LHCN-M2 (cell line): ENCODE results near the gene PTGFRN. TPM values are rescaled to one million over a fixed set of nuclear protein-coding genes. Genes with fewer than 3 reads are reported as not detected.
"Not testable (repeated sequence)": the region's sequence is repeated elsewhere in the genome, so short reads cannot be mapped to it uniquely, and the experiment has no call there.

ENCODE experiments used
- DNase-seq: peaks from one replicate; pipeline ENCODE4 v3.0.0-alpha.2; 2012; ENCODE audit warnings: low read depth
- total RNA-seq: library from RNA; depleted of rRNA; stranded (reverse); fragments of >200 nt; gene quantifications from 2 replicates; pipeline ENCODE4 v1.2.3, GENCODE V29; 2014

The PTGFRN gene
- total RNA-seq, 1 experiment from 2014 or later: 61.7 TPM

DNA sequence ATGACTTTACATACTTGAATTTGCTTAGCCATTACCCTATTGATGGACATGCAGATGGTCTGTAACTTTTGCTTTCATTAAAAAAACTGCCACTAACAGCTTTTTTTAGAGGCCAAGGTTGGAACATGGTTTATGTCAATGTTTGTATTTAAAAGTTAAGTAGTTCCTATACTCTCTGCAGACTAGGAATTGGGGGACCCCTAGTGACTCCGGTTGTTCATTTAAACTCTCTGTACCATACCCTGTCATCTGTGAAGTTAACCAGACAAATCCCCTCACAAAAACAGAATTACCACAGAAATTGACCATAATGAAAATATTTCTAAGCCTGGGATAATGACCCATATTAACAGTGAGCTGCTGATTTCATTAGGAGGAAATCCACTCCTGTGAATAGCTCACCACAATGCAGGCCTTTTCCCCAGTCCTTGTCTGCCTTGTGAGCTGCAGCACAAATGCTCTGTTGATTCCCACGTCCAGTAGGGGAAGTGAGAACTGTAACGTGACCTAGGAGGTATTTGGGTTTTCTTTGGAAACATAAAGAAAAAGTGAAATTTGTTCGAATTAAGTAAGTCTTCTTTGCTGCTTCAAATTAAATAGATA lies 61.6 kb downstream of the PTGFRN start:
- DNase-seq: no peak

DNA sequence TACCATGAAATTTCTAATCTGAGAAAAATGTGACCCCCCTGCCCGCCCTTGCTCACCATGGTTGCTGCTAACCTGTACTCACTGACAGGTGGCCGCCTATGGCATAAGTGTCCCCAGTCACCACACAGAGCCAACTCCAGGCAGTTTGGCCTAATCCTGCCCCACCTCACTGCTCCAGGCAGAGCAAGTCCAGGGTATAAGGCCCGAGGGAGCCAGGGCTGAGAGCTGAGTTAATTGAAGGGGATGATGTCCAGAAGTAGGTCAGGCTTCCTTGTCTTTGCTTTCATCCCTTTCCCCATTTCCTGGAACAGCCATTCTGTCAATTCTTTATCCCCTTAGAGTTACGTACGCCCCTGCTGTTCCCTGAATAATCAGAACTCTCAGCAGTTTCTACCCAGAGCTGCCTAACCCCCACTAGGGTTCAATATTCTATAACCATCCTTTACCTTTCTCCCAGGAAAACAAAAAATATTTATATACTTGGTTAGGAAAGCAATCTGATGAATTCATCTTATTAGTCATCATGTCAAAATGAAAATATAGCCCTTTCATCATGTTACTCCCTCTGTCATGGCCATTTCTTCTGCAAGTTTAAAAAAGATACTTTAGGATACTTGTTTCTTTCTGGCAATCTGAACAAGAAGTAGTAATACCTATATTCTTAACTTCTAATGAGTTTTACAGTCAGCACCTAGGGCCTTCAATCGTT lies 62.4 kb downstream of the PTGFRN start:
- no peak for DNase-seq

DNA sequence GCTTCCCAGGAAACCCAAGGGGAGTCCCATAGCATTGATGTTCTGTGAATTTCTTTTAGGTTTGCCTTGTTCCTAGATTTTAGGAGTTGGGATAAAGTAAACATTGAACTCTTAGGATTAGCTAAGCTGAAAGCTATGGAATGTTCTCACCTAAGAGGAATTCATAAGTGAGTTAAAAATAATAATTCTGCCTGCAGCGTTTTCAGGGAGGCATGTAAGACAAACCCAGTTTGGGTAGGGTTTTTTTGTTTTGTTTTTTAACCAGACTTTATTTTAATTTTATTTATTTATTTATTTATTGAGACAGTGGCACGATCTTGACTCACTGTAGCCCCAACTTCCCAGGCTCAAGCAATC lies 62.9 kb downstream of the PTGFRN start:
- no peak for DNase-seq

DNA sequence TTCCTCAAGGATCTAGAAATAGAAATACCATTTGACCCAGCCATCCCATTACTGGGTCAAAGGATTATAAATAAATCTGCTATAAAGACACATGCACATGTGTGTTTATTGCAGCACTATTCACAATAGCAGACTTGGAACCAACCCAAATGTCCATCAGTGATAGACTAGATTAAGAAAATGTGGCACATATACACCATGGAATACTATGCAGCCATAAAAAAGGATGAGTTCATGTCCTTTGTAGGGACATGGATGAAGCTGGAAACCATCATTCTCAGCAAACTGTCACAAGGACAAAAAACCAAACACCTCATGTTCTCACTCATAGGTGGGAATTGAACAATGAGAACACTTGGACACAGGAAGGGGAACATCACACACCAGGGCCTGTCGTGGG lies 70.6 kb downstream of the PTGFRN start:
- DNase-seq: not testable (repeated sequence)

DNA sequence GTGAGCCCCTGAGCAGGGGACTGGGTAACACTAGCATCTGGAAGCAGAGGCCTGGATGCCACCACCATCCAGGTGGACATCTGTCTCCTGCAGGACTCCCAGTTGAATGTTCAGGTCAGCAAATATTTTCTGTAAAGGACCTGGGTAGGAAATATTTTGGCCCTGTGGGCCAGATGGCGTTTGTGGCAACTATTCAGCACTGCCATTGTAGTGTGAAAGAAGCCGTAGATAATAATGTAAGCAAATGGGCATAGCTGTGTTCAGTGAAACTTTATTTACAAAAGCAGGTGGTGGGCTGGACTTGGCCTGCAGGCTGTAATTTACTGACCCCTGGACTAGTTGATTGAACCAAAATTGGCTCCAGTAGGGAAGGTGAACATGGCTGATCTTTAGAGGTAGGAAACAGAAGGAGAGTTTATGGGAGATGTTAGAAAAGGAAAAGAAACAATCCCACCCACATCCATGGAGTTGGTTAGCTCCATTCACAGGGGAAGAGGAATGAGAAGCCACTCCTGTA lies 71.9 kb downstream of the PTGFRN start:
- no peak for DNase-seq

DNA sequence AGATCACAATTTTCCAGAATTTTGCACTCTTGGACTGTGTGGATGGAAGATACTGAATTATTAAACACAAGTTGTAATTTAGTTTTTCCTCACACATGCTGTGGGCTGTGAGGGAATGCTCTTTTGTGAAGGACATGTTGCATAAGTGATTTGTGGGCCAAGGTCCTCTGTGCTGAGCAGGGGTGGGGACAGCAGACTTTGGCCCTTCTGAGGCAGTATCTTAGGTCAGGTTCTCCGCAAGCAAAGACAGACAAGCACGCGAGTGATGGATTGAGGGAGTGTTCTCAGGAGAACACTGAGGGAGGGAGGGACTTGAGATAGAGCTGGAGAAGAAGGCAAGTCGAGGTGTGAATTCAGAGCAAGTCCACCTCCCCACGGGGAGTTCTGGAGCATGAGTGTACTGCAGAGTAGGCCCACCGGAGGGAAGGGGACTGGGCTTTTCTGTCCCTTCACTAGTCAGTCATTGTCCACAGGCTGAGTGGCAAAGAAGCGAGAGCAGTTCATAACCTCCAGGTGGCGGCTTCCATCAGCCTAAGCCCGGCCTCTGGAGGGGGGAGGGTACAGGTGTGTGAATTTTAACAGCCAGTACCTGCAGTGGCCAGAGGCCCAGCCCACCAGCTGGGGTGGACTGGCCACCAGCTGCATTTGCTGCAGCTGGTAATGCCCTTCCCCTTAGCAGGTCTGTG lies 72.7 kb downstream of the PTGFRN start:
- no peak for DNase-seq

- no peak for DNase-seq
Observed at GRCh38 chr1:116983112-116983511, 73.4 kb downstream of the PTGFRN start.

DNA sequence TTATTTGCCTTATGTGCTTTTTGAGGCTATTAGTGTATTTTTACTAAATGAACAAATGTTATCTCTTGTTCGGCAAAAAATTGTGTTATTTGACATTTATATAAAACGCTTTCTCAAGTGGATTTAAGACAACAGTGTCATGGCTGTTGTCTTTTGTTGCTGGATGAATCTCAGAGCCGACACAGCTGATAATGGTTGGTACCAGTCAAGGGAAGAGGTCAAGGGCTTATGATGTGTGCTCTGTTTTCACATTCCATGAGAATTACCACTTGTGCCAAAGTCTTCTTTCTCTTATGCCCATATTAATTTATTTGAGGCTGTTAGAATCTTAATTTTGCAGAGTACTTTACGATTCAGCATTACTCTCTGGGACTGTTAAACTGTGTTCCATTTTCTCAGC lies 74.0 kb downstream of the PTGFRN start:
- no peak for DNase-seq

GRCh38 chr1:116984406-116985160 lies 74.9 kb downstream of the PTGFRN start:
- no peak for DNase-seq

- DNase-seq: no peak
Observed at GRCh38 chr1:116986421-116987255, 76.9 kb downstream of the PTGFRN start.

- no peak for DNase-seq
Observed at GRCh38 chr1:116987256-116987555, 77.5 kb downstream of the PTGFRN start.

DNA sequence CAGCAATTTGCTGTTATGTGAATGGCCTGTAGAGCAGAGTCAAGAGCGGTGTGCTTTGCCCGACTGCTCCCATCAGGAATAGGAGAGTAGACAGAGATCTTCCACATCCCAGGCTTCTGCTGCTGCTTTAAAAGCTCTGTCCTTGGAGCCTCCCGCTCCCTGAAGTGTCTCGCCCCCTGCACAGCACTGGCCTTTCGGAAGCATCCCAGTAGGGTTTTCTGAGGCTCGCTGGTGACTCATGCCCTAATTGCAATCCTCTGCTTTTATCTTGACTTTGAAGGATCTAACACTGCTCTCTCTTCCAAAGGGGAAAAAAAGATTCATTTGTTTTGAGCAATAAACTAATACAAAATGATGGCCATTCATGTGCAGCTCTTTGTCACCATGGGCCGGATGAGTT lies 78.5 kb downstream of the PTGFRN start:
- DNase-seq: peak; percentile 66

DNA sequence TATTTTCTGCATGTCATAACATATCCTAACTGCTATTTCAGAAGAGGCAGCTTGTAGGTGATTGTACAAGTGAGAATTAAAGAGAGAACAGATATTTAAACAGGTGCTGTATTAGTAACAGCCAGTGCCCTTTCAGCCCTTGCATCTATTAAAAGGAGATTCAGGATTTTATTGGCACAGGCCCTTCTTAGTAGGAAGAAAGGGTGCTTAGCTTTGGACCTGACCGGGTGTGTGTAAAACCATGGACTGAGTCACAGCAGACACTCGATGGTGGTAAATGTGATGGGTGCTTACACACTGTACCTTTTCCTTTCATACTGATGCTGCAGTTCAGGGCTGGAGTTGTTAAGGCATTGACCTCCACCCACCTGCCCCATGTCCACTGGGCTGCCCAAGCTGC lies 79.2 kb downstream of the PTGFRN start:
- DNase-seq: no peak

DNA sequence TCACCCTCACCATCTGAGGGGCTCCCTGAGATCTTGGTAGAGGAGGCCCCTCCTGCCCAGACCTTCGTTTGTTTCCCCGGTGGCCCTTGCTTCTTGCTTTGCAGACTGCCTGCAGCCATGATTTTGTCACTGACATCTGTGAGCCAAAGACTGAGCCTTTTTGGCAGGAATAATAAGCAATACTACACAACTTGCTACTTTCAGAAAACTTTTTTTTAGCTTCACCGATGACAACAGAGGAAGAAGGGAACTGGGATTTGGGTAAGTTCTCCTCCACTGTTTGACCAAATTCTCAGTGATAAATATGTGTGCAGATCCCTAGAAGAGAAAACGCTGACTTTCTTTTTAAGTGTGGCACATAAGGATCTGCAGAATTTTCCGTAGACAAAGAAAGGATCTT lies 80.1 kb downstream of the PTGFRN start:
- no peak for DNase-seq

- peak; percentile 99 for DNase-seq
Observed at GRCh38 chr1:116990612-116991151, 81.0 kb downstream of the PTGFRN start.

DNA sequence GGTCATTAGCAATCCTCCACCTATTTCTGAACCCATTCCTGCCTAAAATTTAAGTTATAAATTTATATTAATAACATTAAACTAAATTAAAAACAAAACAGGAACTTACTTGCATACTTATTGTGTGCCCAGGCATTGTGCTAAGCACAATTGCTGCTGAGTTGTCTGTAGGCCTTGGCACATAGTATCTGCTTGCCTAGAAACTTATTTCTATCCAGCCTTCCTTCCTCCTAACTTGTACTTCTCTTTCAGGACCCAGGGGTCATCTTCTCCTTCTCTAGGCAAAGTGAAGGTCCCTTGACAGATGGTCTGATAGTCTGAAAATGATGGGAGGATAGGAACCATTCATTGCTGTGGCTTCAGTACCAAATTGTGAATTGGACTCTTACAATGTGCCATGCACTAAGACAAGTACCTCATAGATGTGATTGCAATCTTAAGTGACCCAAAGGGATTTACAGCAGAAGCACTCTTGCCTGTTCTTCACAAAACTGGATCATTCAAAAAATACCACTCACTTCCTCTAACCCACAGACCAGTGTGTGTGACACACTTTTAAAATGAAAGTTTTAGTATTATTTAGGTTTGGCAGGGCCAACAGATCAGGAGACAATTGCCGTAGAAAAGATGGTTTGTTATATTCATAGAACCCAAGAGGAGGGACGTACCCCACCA lies 81.6 kb downstream of the PTGFRN start:
- no peak for DNase-seq

DNA sequence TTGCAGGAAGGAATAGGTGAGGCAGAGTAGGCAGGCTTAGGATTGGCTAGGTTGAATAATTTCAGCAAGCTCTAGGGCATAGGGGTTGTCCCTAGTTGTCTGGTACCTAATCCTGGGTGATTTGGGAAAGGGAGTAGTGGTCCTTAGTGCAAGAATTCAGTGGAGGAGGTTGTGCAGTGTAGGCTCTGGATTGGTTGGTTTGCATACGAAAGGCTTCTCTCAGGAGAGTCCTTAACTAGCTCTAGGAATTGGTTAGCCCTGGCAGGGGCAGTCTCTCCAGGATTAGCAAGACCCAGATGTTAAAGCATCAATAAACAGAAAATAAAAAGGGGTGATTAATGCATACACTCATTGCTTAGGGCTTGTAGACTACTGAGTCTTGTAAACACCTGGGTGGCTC lies 82.2 kb downstream of the PTGFRN start:
- DNase-seq: no peak

DNA sequence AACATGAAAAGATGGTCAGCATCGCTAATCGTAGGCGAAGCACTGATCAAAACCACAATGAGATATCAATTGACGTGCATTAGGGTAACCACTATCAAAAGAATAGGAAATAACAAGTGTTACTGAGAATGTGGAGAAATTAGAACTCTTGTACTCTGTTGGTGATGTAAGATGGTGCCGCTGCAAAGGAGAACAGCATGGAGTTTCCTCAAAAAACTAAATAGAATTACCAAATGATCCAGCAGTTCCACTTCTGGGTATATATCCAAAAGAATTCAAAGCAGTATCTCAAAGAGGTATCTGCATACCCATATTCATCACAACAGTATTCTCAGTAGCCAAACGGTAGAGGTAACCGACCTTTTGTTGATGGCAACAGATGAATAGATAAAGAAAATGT lies 83.6 kb downstream of the PTGFRN start:
- DNase-seq: no peak

- no peak for DNase-seq
Observed at GRCh38 chr1:116994411-116994810, 84.7 kb downstream of the PTGFRN start.

GRCh38 chr1:116997066-116997465 lies 87.3 kb downstream of the PTGFRN start:
- peak; percentile 67 for DNase-seq

- peak; percentile 57 for DNase-seq
Observed at GRCh38 chr1:116997636-116998035, 87.9 kb downstream of the PTGFRN start.
